ENCODE results near the gene SLC30A4. TPM values are rescaled to one million over a fixed set of nuclear protein-coding genes. Genes with fewer than 3 reads are reported as not detected.

Gene SLC30A4
- polyA plus RNA-seq, 3 donors, result 0.05 to 0.21 (median 0.17) TPM

DNA sequence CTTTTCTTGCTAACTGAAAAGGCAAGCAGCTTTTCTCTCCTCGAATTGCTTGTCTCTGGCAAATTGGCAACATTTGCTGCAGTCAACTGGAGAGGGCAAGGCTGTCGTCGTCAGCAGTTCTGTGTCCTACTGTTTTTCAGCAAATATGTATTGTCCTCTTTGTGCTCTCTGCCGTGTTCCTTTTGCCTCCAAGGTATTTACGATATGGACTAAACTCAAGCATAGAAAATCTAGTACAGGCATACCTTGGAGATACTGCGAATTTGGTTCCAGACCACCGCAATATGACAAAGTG is 558 bp upstream of the SLC30A4 start:
- H3K9me3 Mint-ChIP-seq, result peaks cover 0 to 16% (median 5%) of the 10 kb centered on the region in 7 donors
- peak overlapping the region in 2 of 3 experiments; percentile 6 to 83 for H3K4me3 ChIP-seq (replicated peaks in 1 of 3; ENCODE audit: low read depth in 2 of 3, low read length in 3 of 3)
- peak overlapping the region; percentile 79 for H3K4me2 ChIP-seq (replicated peaks; ENCODE audit: extremely low read depth, low read length, poor library complexity, severe bottlenecking)
- WGBS (ENCODE audit: insufficient coverage), result 33% methylated on average over 6 of the region's 7 CpGs
- peaks cover 0 to 12% of the 10 kb centered on the region in 2 donors for H3K36me3 Mint-ChIP-seq
- no peak overlapping the region for H3K27ac ChIP-seq (ENCODE audit: low read depth in 1 of 2, low read length in 2 of 2)
- H3K4me1 Mint-ChIP-seq, result peaks cover 17% of the 10 kb centered on the region
- DNase-seq, result no peak
- no peaks in the 10 kb centered on the region for H3K9me3 ChIP-seq (replicated peaks in 1 of 2; ENCODE audit: control insufficient read depth in 1 of 2, insufficient read depth in 1 of 2, low read length in 2 of 2)
- peak overlapping the region; percentile 86 to 91 for H3K4me3 Mint-ChIP-seq
- no peaks in the 10 kb centered on the region for H3K36me3 ChIP-seq (replicated peaks in 1 of 2; ENCODE audit: control insufficient read depth in 1 of 2, insufficient read depth in 2 of 2, low read length in 2 of 2)
- peaks cover 14 to 17% of the 10 kb centered on the region in 2 donors for H3K4me1 ChIP-seq (ENCODE audit: control insufficient read depth in 1 of 2, insufficient read depth in 2 of 2, low read length in 2 of 2)
- peaks cover 50 to 72% (median 59%) of the 10 kb centered on the region in 3 donors for H3K27me3 Mint-ChIP-seq (ENCODE audit: low read depth in 3 of 3)
- H3K27me3 ChIP-seq (ENCODE audit: control insufficient read depth in 2 of 2, insufficient read depth in 2 of 2, low read length in 2 of 2), result peaks cover 31 to 52% of the 10 kb centered on the region in 2 donors
- H3K79me2 ChIP-seq (ENCODE audit: insufficient read depth, low read length), result no peaks in the 10 kb centered on the region
- no peak overlapping the region for H3K9ac ChIP-seq (ENCODE audit: insufficient read depth, low read length, poor library complexity, severe bottlenecking)
- TF ChIP-seq, protein P1, sequence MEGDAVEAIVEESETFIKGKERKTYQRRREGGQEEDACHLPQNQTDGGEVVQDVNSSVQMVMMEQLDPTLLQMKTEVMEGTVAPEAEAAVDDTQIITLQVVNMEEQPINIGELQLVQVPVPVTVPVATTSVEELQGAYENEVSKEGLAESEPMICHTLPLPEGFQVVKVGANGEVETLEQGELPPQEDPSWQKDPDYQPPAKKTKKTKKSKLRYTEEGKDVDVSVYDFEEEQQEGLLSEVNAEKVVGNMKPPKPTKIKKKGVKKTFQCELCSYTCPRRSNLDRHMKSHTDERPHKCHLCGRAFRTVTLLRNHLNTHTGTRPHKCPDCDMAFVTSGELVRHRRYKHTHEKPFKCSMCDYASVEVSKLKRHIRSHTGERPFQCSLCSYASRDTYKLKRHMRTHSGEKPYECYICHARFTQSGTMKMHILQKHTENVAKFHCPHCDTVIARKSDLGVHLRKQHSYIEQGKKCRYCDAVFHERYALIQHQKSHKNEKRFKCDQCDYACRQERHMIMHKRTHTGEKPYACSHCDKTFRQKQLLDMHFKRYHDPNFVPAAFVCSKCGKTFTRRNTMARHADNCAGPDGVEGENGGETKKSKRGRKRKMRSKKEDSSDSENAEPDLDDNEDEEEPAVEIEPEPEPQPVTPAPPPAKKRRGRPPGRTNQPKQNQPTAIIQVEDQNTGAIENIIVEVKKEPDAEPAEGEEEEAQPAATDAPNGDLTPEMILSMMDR (IDR thresholded peaks at IDR 0.05), result no peak
- intact Hi-C loops (cut with micrococcal nuclease), result loop anchor here (10.0 kb wide), 1 partner anchor 92 kb away; no protein-coding TSS in a partner anchor
- no peaks in the 10 kb centered on the region for H4K20me1 ChIP-seq (ENCODE audit: insufficient read depth, low read length)
- peak overlapping the region; percentile 81 for H2AFZ ChIP-seq (ENCODE audit: insufficient read depth, low read depth, low read length, poor library complexity, severe bottlenecking)
- peak overlapping the region in 1 of 7 donors; percentile 30 for H3K27ac Mint-ChIP-seq

DNA sequence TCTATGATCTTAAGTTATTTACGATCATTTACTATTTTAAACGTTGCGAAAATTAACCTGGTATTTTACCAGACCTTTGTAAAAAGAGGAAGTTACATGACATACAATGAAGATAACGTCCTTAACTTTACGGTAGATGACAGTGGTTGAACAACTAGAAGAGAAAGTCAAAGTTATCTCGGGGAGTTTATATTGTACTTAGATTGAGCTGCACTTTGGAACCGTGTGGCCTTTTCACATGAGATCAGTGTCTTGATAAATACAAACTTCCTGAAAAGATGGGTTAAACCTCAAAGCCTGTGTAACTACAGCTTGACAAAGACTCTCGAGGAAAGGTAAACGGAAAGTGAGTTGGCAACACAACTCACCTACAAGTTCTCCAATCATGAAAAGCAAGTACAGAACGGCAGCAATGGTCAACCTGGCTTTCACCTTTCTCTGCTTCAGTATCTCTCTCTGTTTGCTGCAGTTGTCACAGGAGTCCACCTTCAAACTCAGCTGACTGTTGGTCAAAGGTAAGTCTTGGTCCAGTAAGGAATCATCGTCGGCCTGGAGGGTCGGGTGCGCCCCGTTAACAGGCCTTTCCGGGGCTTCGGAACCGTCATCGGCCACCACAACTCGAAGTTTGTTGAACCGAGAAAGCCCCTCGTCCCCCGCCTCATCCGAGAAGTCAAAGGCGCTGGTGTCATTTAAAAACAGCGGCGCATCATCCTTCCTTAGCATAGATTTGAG is 793 bp downstream of the SLC30A4 start:
- H3K9ac ChIP-seq (ENCODE audit: insufficient read depth, low read length, poor library complexity, severe bottlenecking), result peak overlapping the region; percentile 59
- intact Hi-C loops (cut with micrococcal nuclease), result loop anchor here (10.0 kb wide), 1 partner anchor 93 kb away; no protein-coding TSS in a partner anchor

More for the DNA sequence above, 793 bp downstream of the SLC30A4 start:
- Histone ChIP-seq H3K27me3 (ENCODE audit: control insufficient read depth in 2 of 2, insufficient read depth in 2 of 2, low read length in 2 of 2) (peaks cover 31 to 52% of the 10 kb centered on the region in 2 donors), H3K36me3 (replicated peaks in 1 of 2; ENCODE audit: control insufficient read depth in 1 of 2, insufficient read depth in 2 of 2, low read length in 2 of 2) (no peaks in the 10 kb centered on the region), H3K27ac (ENCODE audit: low read depth in 1 of 2, low read length in 2 of 2) (no peak overlapping the region), H4K20me1 (ENCODE audit: insufficient read depth, low read length) (no peaks in the 10 kb centered on the region), H3K9me3 (replicated peaks in 1 of 2; ENCODE audit: control insufficient read depth in 1 of 2, insufficient read depth in 1 of 2, low read length in 2 of 2) (no peaks in the 10 kb centered on the region), H3K4me3 (replicated peaks in 1 of 3; ENCODE audit: low read depth in 2 of 3, low read length in 3 of 3) (peak overlapping the region; percentile 31 to 83 (median 44)), H2AFZ (ENCODE audit: insufficient read depth, low read depth, low read length, poor library complexity, severe bottlenecking) (peak overlapping the region; percentile 81), H3K4me2 (replicated peaks; ENCODE audit: extremely low read depth, low read length, poor library complexity, severe bottlenecking) (peak overlapping the region; percentile 79), H3K79me2 (ENCODE audit: insufficient read depth, low read length) (no peaks in the 10 kb centered on the region), H3K4me1 (ENCODE audit: control insufficient read depth in 1 of 2, insufficient read depth in 2 of 2, low read length in 2 of 2) (peaks cover 14 to 17% of the 10 kb centered on the region in 2 donors)
- peak overlapping the region; percentile 87 to 95 for H3K4me3 Mint-ChIP-seq
- peaks cover 48 to 71% (median 63%) of the 10 kb centered on the region in 3 donors for H3K27me3 Mint-ChIP-seq (ENCODE audit: low read depth in 3 of 3)
- H3K4me1 Mint-ChIP-seq, result peaks cover 17% of the 10 kb centered on the region
- TF ChIP-seq, protein P1 (IDR thresholded peaks at IDR 0.05), result no peak
- H3K36me3 Mint-ChIP-seq, result peaks cover 0 to 12% of the 10 kb centered on the region in 2 donors
- H3K27ac Mint-ChIP-seq, result peak overlapping the region in 1 of 7 donors; percentile 50
- under 1% methylated on average over 18 of the region's 27 CpGs for WGBS (ENCODE audit: insufficient coverage)
- H3K9me3 Mint-ChIP-seq, result peaks cover 0 to 16% (median 5%) of the 10 kb centered on the region in 7 donors
- DNase-seq, result peak; percentile 2 to 18 (median 14)
